ENCODE results near the gene C1QTNF1.
A peak's percentile ranks its signal among the peaks of the same experiment; 100 is the strongest.

C1QTNF1 gene

DNA sequence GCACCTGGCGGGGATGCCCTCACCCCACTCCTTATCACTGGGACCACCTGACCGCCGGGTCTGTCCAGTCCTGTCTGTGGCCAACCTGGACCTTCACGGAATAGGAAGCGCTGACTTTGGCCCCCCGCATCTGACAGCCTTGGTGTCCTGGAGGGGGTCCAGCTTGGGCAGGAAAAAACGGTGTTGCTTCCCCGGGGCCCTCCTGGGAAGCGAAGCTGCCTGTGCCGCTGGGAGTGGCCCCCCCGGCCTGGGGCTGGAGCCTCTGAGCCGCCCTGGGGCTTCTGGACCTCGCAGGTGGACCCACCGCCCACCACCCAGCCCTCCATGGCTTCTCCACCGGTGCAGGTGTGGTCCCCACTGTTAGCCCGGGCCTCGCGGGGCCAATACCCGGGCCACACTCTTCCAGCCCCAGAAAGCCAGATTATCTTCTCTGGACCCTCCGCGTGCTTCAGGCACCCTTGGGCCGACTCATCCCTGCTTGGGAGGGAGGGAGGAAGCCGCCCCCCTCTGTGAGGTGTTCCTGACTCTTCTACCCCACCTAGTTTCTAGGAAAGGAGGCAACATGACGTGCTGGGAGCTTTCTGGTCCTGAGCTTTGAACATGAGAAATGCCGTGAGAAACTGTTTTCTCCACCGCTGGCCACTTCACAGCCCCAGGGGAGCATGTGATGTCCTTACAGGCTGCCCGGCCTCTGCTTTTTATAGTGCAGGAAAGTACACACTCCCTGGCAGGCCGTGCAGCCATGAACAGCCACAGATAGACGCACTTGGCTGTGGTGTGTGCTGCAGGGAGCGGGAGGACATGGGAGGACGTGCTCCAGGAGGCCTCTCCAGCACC lies 1.1 kb downstream of the C1QTNF1 start:
- peaks cover 3% of the 10 kb centered on the region for H3K27me3 ChIP-seq (ENCODE audit: insufficient read depth, low read depth, severe bottlenecking)
- peak overlapping the region; percentile 74 for H3K4me3 ChIP-seq (ENCODE audit: low read depth, low read length)
- TF ChIP-seq, protein P1, sequence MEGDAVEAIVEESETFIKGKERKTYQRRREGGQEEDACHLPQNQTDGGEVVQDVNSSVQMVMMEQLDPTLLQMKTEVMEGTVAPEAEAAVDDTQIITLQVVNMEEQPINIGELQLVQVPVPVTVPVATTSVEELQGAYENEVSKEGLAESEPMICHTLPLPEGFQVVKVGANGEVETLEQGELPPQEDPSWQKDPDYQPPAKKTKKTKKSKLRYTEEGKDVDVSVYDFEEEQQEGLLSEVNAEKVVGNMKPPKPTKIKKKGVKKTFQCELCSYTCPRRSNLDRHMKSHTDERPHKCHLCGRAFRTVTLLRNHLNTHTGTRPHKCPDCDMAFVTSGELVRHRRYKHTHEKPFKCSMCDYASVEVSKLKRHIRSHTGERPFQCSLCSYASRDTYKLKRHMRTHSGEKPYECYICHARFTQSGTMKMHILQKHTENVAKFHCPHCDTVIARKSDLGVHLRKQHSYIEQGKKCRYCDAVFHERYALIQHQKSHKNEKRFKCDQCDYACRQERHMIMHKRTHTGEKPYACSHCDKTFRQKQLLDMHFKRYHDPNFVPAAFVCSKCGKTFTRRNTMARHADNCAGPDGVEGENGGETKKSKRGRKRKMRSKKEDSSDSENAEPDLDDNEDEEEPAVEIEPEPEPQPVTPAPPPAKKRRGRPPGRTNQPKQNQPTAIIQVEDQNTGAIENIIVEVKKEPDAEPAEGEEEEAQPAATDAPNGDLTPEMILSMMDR (IDR thresholded peaks at IDR 0.05; ENCODE audit: low read depth, low read length): no peak
- H3K27ac ChIP-seq: no peak overlapping the region
- no peaks in the 10 kb centered on the region for H3K36me3 ChIP-seq
- no peaks in the 10 kb centered on the region for H3K9me3 ChIP-seq (ENCODE audit: severe bottlenecking)
- DNase-seq: no peak

DNA sequence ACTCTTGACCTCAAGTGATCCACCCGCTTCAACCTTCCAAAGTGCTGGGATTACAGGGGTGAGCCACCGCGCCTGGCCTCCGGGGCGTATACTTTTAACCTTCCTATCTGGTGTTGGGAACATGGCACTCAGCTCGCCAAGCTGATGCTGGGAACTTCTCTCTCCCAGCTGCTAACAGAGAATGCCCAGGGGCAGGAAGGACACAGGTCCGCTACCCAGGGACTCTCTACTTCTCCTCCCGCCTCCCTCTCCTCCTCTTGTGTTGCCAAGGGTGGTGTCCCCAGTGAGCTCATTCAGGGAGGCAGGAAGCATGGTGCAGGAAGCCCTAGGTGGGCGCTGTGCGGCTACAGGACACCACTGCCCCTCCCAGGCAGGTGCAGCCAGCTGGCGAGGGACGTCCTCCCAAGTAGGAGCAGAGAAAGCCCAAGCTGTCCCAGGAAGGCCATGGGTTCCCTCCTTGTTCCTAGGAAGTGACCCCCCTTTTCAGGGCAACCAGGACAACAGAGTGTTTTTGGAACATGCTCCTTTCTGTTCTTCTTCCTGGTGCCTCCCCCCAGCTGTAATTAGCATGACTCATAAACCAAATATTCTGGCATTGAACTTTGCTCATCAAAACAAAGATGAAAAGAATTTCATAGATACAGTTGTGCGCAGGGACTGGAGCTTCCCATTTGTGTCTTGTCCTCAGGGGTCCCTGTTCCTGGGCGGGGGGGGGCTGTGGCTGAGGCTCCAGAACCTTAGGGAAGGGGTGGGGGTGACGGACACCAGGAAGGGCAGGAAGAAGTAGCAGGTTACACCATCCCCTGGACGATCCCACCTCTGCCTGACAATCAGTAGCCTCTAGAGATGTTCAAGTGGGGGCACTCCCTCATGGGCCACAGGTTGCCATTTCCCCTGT lies 2.7 kb downstream of the C1QTNF1 start:
- Histone ChIP-seq H3K27ac (no peak overlapping the region), H3K9me3 (ENCODE audit: severe bottlenecking) (no peaks in the 10 kb centered on the region), H3K4me3 (ENCODE audit: low read depth, low read length) (no peak overlapping the region), H3K27me3 (ENCODE audit: insufficient read depth, low read depth, severe bottlenecking) (peaks cover 3% of the 10 kb centered on the region), H3K36me3 (no peaks in the 10 kb centered on the region)
- DNase-seq: no peak
- TF ChIP-seq, protein P1 (IDR thresholded peaks at IDR 0.05; ENCODE audit: low read depth, low read length): no peak

DNA sequence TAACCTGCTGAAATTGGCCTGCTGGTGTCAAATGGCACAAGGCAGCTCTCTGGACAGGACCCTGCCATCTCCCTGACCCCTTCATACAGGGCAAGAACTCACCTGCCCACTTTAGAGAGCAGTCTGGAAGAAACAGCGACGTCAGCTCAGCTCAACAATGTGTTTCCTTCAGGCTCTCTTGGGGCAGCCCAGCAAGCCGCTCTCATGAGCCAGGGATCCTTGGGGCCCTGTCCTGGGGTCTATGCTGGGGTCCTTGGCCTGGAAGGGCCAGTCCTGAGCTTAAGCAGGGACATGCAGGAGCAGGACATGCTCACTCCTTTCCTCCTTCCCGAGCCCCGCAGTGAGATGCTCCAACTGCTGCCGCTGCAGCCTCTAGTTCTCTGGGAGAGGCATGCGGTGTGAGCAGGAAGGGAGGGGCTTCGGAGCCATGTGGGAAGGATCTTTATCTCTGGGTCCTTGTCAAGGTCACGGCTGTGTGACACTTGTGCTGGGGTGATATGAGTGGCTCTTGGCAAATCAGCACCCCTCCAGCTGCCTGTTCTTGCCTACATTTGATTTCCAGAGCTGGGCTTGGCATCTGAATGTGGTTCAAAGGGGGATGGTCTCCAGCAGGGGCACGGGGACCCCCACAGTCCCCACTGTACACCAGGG lies 3.4 kb downstream of the C1QTNF1 start:
- H3K27ac ChIP-seq: no peak overlapping the region
- TF ChIP-seq, protein P1 (IDR thresholded peaks at IDR 0.05; ENCODE audit: low read depth, low read length): no peak
- H3K27me3 ChIP-seq (ENCODE audit: insufficient read depth, low read depth, severe bottlenecking): peaks cover 3% of the 10 kb centered on the region
- no peak overlapping the region for H3K4me3 ChIP-seq (ENCODE audit: low read depth, low read length)
- DNase-seq: no peak
- no peaks in the 10 kb centered on the region for H3K9me3 ChIP-seq (ENCODE audit: severe bottlenecking)
- no peaks in the 10 kb centered on the region for H3K36me3 ChIP-seq

DNA sequence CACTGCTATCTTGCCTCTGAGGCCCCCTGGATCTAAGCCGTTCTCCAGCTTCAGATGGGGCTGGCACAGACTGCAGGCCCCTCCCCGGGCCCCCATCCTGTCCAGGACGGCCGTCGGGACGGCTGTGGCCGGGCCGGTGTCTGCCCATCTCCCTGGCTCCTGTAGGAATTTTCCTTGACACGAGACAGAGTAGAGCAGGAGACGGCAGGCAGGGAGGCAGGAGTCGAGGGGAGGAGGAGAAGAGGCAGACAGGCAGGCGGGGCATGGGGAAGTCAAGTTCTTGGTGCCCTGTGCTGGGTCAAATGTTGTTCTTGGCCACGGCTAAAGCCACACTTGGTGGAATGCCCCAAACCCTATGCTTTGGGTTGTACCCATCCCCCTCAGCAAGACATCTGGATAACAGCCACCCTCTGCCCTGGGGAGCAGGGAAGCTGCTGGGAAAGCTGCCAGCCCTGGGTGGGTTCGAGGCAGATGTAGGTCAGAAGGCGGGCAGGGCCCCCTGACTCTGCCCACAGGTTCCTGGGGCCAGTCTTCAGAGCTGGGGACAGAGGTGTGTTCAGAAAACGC lies 4.0 kb downstream of the C1QTNF1 start:
- no peak overlapping the region for H3K27ac ChIP-seq
- H3K27me3 ChIP-seq (ENCODE audit: insufficient read depth, low read depth, severe bottlenecking): peaks cover 3% of the 10 kb centered on the region
- no peaks in the 10 kb centered on the region for H3K9me3 ChIP-seq (ENCODE audit: severe bottlenecking)
- TF ChIP-seq, protein P1 (IDR thresholded peaks at IDR 0.05; ENCODE audit: low read depth, low read length): no peak
- no peaks in the 10 kb centered on the region for H3K36me3 ChIP-seq
- DNase-seq: no peak
- no peak overlapping the region for H3K4me3 ChIP-seq (ENCODE audit: low read depth, low read length)

DNA sequence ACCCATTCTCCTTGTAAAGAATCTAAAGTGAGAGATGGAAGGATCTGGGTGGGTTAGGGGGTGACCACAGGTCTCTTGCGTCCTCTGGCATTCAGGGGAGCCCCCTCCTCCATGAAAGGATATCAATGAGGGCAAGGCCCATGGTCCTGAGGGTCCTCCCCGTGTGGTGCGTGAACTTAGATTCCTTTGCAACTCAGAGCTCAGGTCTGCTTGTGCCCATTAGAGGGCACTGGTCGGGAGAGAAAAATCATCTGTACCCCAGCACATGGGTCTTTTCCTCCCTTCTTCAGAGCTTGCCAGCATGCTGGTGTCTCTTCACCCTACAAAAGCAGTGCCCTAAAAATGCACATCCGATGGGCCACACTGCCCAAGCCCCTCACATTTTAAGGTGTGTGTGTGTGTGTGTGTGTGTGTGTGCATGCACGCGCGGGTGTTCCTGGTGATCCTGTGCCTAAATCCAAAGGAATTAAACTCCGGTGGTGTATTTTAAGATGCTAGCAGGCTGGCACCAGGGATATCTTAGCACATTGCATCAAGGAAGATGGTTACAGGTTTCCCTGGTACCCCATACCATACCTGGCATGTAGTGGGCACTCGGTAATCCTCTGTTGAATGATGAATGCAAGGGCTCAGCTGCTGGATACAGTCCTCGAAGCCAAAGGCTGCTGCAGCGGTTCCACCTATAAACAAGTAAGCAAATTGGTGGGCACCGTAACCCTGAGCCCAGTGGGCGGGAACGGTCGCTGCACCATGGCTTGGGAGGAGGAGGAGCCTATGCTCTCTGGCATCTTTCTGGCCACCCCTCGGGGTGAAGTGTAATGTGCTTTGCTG lies 4.7 kb downstream of the C1QTNF1 start:
- Histone ChIP-seq H3K27me3 (ENCODE audit: insufficient read depth, low read depth, severe bottlenecking) (peaks cover 3% of the 10 kb centered on the region), H3K27ac (no peak overlapping the region), H3K36me3 (no peaks in the 10 kb centered on the region), H3K9me3 (ENCODE audit: severe bottlenecking) (no peaks in the 10 kb centered on the region), H3K4me3 (ENCODE audit: low read depth, low read length) (no peak overlapping the region)
- TF ChIP-seq, protein P1 (IDR thresholded peaks at IDR 0.05; ENCODE audit: low read depth, low read length): peak; percentile 49
- no peak for DNase-seq

Measured in WERI-Rb-1 (cell line).